AG04449 (cell line): Measurements from ENCODE around the gene PIK3CD.

ENCODE experiments used
- CTCF ChIA-PET: fragments of 350-600 bp; formaldehyde crosslinking; extraction: SDS; loops from one replicate; lab custom pipeline; 2021; ENCODE audit warnings: antibody characterized with exemption; lab: Yijun Ruan, JAX
- POLR2A ChIA-PET: fragments of 400-600, 350-600 bp; formaldehyde crosslinking; extraction: SDS; loops from one replicate; lab custom pipeline; 2020; ENCODE audit warnings: antibody characterized with exemption, inconsistent platforms; lab: Yijun Ruan, JAX
- DNase-seq: peaks from one replicate; pipeline ENCODE4 v3.0.0-alpha.2; 2010; ENCODE audit warnings: low read depth, low spot score
- H3K4me3 ChIP-seq: 2 replicates; pipeline ENCODE4 v1.5.1; 2011; ENCODE audit warnings: low read depth, mild to moderate bottlenecking, control low read depth, low read length
- CTCF ChIP-seq: IDR thresholded peaks from one replicate; pipeline ENCODE4 v1.5.1; 2011; ENCODE audit warnings: mild to moderate bottlenecking, moderate library complexity, low read length, control low read depth, inconsistent platforms; ENCODE audit not compliant: insufficient read depth; ENCODE audit errors: missing control alignments

PIK3CD gene

GRCh38 chr1:9604836-9605235, 46.7 kb upstream of the PIK3CD start:
- DNase-seq, result no peak
- TF ChIP-seq CTCF, result no peak
- POLR2A ChIA-PET, result no interaction called here
- H3K4me3 ChIP-seq, result no peak overlapping the region
- CTCF ChIA-PET, result no interaction called here

- CTCF ChIA-PET, result interaction anchor here (0.9 to 1.9 kb wide), 3 partner anchors 9 to 21 kb away, joined by 3 to 7 read pairs (median 3); no protein-coding TSS in a partner anchor
- TF ChIP-seq CTCF, result no peak
- H3K4me3 ChIP-seq, result no peak overlapping the region
- DNase-seq, result no peak
- POLR2A ChIA-PET, result no interaction called here
Observed at GRCh38 chr1:9605946-9606455, 45.5 kb upstream of the PIK3CD start.

GRCh38 chr1:9606458-9606857, 45.1 kb upstream of the PIK3CD start:
- H3K4me3 ChIP-seq, result no peak overlapping the region
- TF ChIP-seq CTCF, result no peak
- no peak for DNase-seq
- CTCF ChIA-PET, result interaction anchor here (0.9 to 1.9 kb wide), 3 partner anchors 9 to 21 kb away, joined by 3 to 7 read pairs (median 3); no protein-coding TSS in a partner anchor
- POLR2A ChIA-PET, result no interaction called here

- ChIA-PET POLR2A (no interaction called here), CTCF (interaction anchor here (1.9 kb wide), 1 partner anchor 8 kb away, joined by 7 read pairs; no protein-coding TSS in a partner anchor)
- no peak for TF ChIP-seq CTCF
- no peak overlapping the region for H3K4me3 ChIP-seq
- no peak for DNase-seq
Observed at GRCh38 chr1:9606948-9607347, 44.6 kb upstream of the PIK3CD start.

GRCh38 chr1:9607352-9607751, 44.2 kb upstream of the PIK3CD start:
- H3K4me3 ChIP-seq, result no peak overlapping the region
- ChIA-PET POLR2A (no interaction called here), CTCF (interaction anchor here (1.9 kb wide), 1 partner anchor 8 kb away, joined by 7 read pairs; no protein-coding TSS in a partner anchor)
- no peak for DNase-seq
- no peak for TF ChIP-seq CTCF

GRCh38 chr1:9609998-9610397, 41.5 kb upstream of the PIK3CD start:
- POLR2A ChIA-PET, result no interaction called here
- CTCF ChIA-PET, result interaction anchor here (1.2 kb wide), 1 partner anchor 10 kb away, joined by 6 read pairs; no protein-coding TSS in a partner anchor
- no peak overlapping the region for H3K4me3 ChIP-seq
- TF ChIP-seq CTCF, result no peak
- DNase-seq, result no peak
